ENCODE measurements around the gene AFF3.

The AFF3 gene

DNA sequence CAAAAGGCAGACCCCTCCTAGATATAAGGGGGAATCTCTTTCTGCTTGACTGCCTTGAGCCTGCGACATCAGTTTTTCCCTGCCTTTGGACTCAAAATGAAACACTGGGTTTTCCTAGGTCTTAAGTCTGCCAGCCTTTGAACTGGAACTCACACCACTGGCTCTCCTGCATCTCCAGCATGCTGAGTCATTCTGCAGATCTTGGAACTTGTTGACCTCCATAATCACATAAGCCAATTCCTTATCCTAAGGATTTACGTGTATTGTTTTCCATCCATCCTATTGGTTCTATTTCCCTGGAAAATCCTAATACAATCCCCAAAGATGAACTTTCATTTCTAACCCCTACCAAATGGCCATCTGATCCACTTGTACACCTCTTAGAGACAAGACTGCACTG is 88.0 kb downstream of the AFF3 start:
- DNase-seq (ENCODE audit: low read depth, low spot score): no peak
- in situ Hi-C loops (cut with HindIII; ENCODE audit: low sequenced_read_pairs): no loop called here
- no peak overlapping the region for H3K4me3 ChIP-seq (ENCODE audit: low read depth, low read length)
- TF ChIP-seq, protein P1, sequence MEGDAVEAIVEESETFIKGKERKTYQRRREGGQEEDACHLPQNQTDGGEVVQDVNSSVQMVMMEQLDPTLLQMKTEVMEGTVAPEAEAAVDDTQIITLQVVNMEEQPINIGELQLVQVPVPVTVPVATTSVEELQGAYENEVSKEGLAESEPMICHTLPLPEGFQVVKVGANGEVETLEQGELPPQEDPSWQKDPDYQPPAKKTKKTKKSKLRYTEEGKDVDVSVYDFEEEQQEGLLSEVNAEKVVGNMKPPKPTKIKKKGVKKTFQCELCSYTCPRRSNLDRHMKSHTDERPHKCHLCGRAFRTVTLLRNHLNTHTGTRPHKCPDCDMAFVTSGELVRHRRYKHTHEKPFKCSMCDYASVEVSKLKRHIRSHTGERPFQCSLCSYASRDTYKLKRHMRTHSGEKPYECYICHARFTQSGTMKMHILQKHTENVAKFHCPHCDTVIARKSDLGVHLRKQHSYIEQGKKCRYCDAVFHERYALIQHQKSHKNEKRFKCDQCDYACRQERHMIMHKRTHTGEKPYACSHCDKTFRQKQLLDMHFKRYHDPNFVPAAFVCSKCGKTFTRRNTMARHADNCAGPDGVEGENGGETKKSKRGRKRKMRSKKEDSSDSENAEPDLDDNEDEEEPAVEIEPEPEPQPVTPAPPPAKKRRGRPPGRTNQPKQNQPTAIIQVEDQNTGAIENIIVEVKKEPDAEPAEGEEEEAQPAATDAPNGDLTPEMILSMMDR (IDR thresholded peaks at IDR 0.05; ENCODE audit: low read depth, low read length): no peak

DNA sequence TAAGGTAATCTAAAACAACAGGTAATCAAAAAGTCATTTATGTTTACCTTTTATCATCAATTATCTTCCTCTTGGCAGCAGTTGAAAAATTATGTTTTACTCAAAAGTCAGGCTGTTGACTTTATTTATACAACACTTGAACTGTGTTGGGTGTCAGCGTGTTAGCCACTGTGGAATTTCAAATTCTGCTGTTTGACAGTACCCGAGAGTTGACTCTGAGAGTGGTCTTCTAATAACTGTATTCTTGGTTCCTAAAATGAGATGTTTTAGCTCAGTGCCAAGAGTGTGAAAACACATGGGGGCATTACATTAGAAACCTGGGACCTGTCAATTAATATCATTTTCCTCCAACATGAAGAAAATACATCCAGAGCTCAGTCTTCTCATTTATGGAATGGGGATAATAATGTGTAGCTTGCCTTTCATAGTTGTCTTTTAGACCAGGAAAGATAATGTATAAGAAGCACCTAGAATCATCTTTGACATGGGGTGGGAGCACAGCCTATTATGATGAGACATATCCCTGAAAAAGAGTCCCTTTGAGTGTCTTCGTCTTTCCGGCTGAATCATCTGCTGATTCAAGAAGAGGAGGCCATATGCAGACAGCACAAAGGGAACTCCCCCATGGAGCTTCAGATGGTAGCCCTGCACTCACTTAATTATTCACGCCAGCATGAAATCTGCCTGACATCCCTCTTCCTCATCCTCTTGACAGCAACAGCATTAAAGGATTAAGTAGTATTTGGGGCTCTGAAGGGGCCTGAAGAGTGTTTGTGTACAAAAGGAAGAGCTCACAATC is 89.1 kb downstream of the AFF3 start:
- TF ChIP-seq, protein P1 (IDR thresholded peaks at IDR 0.05; ENCODE audit: low read depth, low read length): no peak
- in situ Hi-C loops (cut with HindIII; ENCODE audit: low sequenced_read_pairs): no loop called here
- H3K4me3 ChIP-seq (ENCODE audit: low read depth, low read length): no peak overlapping the region
- no peak for DNase-seq (ENCODE audit: low read depth, low spot score)

DNA sequence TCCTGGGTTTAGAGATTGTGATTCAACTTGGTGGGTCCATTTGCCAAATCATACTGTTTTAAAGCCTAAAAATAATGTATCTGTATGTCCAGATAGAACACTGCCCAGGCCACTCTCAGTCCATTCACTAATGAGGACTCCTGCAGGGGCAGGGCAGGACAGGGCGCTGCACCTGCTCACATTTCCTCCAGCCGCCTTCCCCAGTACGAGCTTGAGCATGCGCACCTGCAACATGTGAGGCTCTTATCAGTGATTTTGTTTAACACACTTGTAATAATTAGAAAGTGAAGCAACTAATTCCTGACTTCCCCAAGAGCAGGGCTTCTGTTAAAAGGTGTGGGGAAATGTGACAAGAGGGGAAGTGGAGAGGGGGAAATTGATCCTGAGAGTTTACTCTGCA is 89.7 kb downstream of the AFF3 start:
- H3K4me3 ChIP-seq (ENCODE audit: low read depth, low read length): no peak overlapping the region
- in situ Hi-C loops (cut with HindIII; ENCODE audit: low sequenced_read_pairs): no loop called here
- TF ChIP-seq, protein P1 (IDR thresholded peaks at IDR 0.05; ENCODE audit: low read depth, low read length): no peak
- DNase-seq (ENCODE audit: low read depth, low spot score): no peak

DNA sequence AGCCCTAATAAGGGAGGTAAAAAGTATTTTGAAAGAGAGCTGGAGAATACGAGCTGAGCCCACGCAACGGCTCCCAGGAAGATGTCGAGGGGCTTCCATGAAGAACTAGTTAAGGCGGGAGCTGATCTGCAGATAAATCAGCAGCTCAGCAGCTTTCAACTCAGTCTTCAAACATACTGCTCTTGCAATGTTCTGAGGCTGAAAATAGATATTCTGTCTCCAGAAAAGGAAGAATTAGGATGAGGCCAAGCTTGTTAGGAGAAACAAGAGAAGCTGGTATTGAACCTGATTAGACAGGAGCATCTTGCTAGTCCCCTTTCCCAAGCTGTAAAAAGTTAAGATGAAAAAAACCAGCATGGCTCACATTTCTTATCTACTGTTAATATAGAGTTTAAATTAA is 91.1 kb downstream of the AFF3 start:
- in situ Hi-C loops (cut with HindIII; ENCODE audit: low sequenced_read_pairs): no loop called here

DNA sequence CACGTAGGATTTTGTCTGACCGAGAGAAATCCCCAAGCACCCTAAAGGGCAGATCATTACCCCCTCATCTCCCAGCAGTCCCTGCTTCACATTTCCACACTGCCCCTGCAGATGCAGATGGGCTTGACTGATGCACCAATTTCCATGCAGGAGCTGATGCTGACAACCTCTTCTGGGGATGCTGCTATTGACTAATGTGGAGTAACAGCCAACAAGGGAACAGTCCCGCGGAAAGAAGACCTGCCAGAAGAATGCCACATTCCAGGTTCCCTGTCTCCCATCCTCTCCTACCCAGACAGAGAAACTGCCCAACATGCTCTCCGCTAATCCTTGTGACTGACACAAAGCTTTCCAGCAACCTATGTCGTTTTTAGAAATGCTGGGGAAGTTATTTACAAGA is 91.7 kb downstream of the AFF3 start:
- in situ Hi-C loops (cut with HindIII; ENCODE audit: low sequenced_read_pairs): no loop called here
- no peak for DNase-seq (ENCODE audit: low read depth, low spot score)
- H3K4me3 ChIP-seq (ENCODE audit: low read depth, low read length): no peak overlapping the region
- TF ChIP-seq, protein P1 (IDR thresholded peaks at IDR 0.05; ENCODE audit: low read depth, low read length): no peak

More for the DNA sequence above, 91.1 kb downstream of the AFF3 start:
- H3K4me3 ChIP-seq (ENCODE audit: low read depth, low read length): no peak overlapping the region
- no peak for DNase-seq (ENCODE audit: low read depth, low spot score)
- TF ChIP-seq, protein P1 (IDR thresholded peaks at IDR 0.05; ENCODE audit: low read depth, low read length): no peak

DNA sequence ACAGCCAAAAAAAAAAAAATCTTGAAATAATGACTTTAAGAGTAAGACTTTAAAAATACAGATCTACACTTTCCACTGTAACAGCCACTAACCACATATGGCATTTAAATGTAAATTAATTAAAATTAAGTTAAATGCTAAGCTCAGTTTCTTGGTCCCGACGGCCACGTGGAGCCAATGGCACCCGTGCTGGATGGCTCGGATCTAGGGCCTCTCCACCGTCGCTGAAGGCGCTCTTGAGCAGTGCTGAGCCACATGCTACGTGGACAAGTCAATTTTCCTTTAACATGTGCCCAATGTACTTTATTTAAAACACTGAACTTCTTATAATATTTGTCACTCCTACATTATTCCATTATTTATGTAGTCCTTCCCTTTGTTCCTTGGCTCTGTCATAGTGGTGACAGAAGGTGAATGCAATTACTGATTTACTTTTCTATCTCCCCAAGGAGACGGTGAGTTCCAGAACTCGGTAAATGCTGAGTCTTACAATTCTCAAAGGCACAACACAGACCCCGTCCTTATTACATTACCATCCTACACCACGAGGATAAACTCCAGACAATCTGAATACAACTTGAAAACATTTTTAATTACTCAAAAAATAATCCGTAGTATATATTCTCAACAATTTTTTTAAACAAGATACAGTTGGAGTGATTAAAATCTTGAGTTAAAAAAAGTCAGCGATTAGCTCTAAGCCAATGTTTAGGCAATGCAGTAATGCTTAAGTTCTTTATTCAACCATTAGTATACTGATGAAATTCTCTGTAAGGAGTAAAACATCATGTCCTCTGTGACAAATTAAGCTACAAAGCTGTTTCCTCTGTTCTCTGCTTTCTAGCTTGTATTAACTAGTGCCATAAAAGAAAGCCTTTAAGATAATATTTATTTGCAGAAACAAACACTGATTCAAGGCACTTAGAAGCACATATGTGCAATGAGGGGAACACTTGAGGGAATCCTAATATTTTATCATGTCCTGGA is 95.1 kb downstream of the AFF3 start:
- TF ChIP-seq, protein P1 (IDR thresholded peaks at IDR 0.05; ENCODE audit: low read depth, low read length): no peak
- DNase-seq (ENCODE audit: low read depth, low spot score): no peak
- in situ Hi-C loops (cut with HindIII; ENCODE audit: low sequenced_read_pairs): no loop called here
- H3K4me3 ChIP-seq (ENCODE audit: low read depth, low read length): no peak overlapping the region
